ENCODE data around the gene TLCD5. TPM values are rescaled to one million over a fixed set of nuclear protein-coding genes. Genes with fewer than 3 reads are reported as not detected.

The TLCD5 gene
- total RNA-seq, 2 donors from 2014 or later = 13.8 to 20.1 TPM

DNA sequence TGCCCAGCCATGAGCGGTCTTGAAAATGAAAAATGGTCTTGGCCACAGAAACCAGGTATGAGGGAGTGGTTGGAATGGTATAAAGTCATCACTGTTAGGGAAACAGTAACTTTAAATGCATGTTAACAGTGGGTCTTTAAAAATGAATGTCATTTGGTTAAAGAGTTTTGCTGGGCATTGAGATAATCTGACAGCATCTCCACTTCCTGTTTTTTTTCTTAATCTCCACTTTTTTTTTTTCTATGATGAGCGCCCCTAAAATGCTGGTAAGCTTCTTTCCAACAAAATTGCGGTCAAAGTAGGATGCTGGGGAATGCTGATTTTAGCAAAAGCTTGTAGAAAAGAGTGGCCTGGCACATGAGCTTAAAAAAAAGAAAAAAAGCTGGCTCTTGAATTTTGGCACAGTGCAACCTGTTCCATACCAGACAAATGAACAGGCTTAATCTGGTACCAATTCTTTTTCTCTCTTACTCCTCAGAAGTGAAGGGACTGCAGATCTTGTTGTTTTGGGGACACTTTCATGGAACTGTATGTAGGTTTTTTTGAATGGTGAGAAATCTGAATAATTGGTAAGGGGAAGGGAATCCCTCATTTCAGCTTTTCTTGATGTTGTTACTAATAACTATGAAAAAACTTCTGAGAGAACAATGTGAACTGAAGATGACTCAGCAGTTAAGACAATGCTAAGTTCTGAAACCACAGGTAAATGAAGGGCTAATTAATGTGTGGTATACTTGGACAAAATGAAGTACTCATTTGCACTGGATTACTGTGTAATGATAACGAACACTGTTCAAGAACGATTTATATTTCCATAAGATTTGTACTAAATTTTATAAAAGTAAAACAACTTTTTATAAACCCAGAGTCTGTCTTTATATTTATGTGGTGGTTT lies 8.0 kb downstream of the TLCD5 start:
- H3K27ac Mint-ChIP-seq = no peak overlapping the region

DNA sequence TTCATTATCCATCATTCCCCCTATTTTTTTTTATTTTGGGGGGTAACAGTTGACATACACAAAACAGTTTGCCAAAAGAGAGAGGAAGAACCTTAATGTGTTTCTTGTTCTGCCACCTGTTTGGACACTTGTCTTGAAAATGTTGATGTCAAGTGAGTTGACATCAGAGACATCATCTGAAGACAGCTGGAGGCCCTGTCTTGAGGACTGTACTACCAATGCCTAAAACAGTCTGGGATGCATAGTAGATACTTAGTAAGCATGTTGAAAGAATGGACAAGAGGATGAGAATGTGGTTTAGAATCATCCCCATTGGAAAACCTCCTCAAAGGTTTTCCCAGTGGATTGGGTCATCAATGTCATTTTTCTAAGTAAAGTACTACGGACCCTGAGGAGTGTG lies 8.7 kb downstream of the TLCD5 start:
- H3K27me3 ChIP-seq (ENCODE audit: control insufficient read depth, insufficient read depth, low read length, poor library complexity, severe bottlenecking) = no peaks in the 10 kb centered on the region
- H3K9ac ChIP-seq (ENCODE audit: extremely low read depth, low read length, poor library complexity, severe bottlenecking) = no peak overlapping the region
- H3K4me3 ChIP-seq (ENCODE audit: low read length) = no peak overlapping the region
- no peak overlapping the region for H3K27ac ChIP-seq (ENCODE audit: low read depth, low read length)
- DNase-seq = no peak
- Mint-ChIP-seq H3K36me3 (ENCODE audit: low read depth) (peaks cover 11% of the 10 kb centered on the region), H3K4me1 (peaks cover 22% of the 10 kb centered on the region), H3K27me3 (ENCODE audit: insufficient read depth) (no peaks in the 10 kb centered on the region), H3K27ac (no peak overlapping the region), H3K9me3 (no peaks in the 10 kb centered on the region), H3K4me3 (no peak overlapping the region)
- TF ChIP-seq CTCF (conservative IDR thresholded peaks at IDR 0.05) = no peak
- H3K4me1 ChIP-seq (ENCODE audit: control insufficient read depth, insufficient read depth, low read length) = peaks cover 5% of the 10 kb centered on the region
- WGBS, 2 experiments (ENCODE audit: insufficient coverage in 1 of 2, insufficient read length in 1 of 2) = 92 to 100% methylated on average over 1 of the region's 1 CpG
- H3K9me3 ChIP-seq (ENCODE audit: control insufficient read depth, low read length) = no peaks in the 10 kb centered on the region
- peaks cover 23% of the 10 kb centered on the region for H3K36me3 ChIP-seq (ENCODE audit: control insufficient read depth, insufficient read depth, low read length)

More for the DNA sequence above, 8.0 kb downstream of the TLCD5 start:
- peaks cover 16% of the 10 kb centered on the region for H3K4me1 Mint-ChIP-seq
- no peak for DNase-seq
- peaks cover 29% of the 10 kb centered on the region for H3K36me3 ChIP-seq (ENCODE audit: control insufficient read depth, insufficient read depth, low read length)
- 95 to 100% methylated on average over 3 of the region's 5 CpGs for whole genome bisulfite sequencing, 2 experiments (ENCODE audit: insufficient coverage in 1 of 2, insufficient read length in 1 of 2)
- no peak overlapping the region for H3K4me3 Mint-ChIP-seq
- H3K4me3 ChIP-seq (ENCODE audit: low read length) = no peak overlapping the region
- peaks cover 15% of the 10 kb centered on the region for H3K36me3 Mint-ChIP-seq (ENCODE audit: low read depth)
- no peaks in the 10 kb centered on the region for H3K9me3 ChIP-seq (ENCODE audit: control insufficient read depth, low read length)
- H3K9me3 Mint-ChIP-seq = no peaks in the 10 kb centered on the region
- no peak overlapping the region for H3K27ac ChIP-seq (ENCODE audit: low read depth, low read length)
- no peaks in the 10 kb centered on the region for H3K27me3 ChIP-seq (ENCODE audit: control insufficient read depth, insufficient read depth, low read length, poor library complexity, severe bottlenecking)
- no peak for TF ChIP-seq CTCF (conservative IDR thresholded peaks at IDR 0.05)
- no peaks in the 10 kb centered on the region for H3K27me3 Mint-ChIP-seq (ENCODE audit: insufficient read depth)
- no peak overlapping the region for H3K9ac ChIP-seq (ENCODE audit: extremely low read depth, low read length, poor library complexity, severe bottlenecking)
- peaks cover 5% of the 10 kb centered on the region for H3K4me1 ChIP-seq (ENCODE audit: control insufficient read depth, insufficient read depth, low read length)

- peaks cover 25% of the 10 kb centered on the region for H3K4me1 Mint-ChIP-seq
- H3K9me3 Mint-ChIP-seq = no peaks in the 10 kb centered on the region
- H3K4me3 Mint-ChIP-seq = no peak overlapping the region
- no peaks in the 10 kb centered on the region for H3K27me3 ChIP-seq (ENCODE audit: control insufficient read depth, insufficient read depth, low read length, poor library complexity, severe bottlenecking)
- H3K27ac Mint-ChIP-seq = no peak overlapping the region
- TF ChIP-seq CTCF (conservative IDR thresholded peaks at IDR 0.05) = no peak
- no peak overlapping the region for H3K27ac ChIP-seq (ENCODE audit: low read depth, low read length)
- WGBS, 2 experiments (ENCODE audit: insufficient coverage in 1 of 2, insufficient read length in 1 of 2) = 75% methylated on average over 1 of the region's 1 CpG; no CpG with 5 or more reads in 1 of the 2 experiments
- peaks cover 11% of the 10 kb centered on the region for H3K36me3 Mint-ChIP-seq (ENCODE audit: low read depth)
- H3K9me3 ChIP-seq (ENCODE audit: control insufficient read depth, low read length) = no peaks in the 10 kb centered on the region
- no peak for DNase-seq
- H3K4me3 ChIP-seq (ENCODE audit: low read length) = no peak overlapping the region
- H3K27me3 Mint-ChIP-seq (ENCODE audit: insufficient read depth) = no peaks in the 10 kb centered on the region
- H3K4me1 ChIP-seq (ENCODE audit: control insufficient read depth, insufficient read depth, low read length) = peaks cover 6% of the 10 kb centered on the region
- H3K36me3 ChIP-seq (ENCODE audit: control insufficient read depth, insufficient read depth, low read length) = peaks cover 19% of the 10 kb centered on the region
- H3K9ac ChIP-seq (ENCODE audit: extremely low read depth, low read length, poor library complexity, severe bottlenecking) = no peak overlapping the region
These were observed 9.2 kb downstream of the TLCD5 start for GRCh38 chr11:120334332-120334731.

All from endodermal cell (in vitro differentiated cells).